Muscle of back (tissue), 11 donors: ENCODE results near the gene SYNDIG1. TPM values are rescaled to one million over a fixed set of nuclear protein-coding genes. Genes with fewer than 3 reads are reported as not detected.
A peak's percentile ranks its signal among the peaks of the same experiment; 100 is the strongest.

Source experiments
- DNase-seq, 3 donors: peaks; one replicate each; pipeline versions ENCODE4 v3.0.0 to v3.0.0-alpha.2; 2013
- polyA plus RNA-seq, 10 donors: library from polyadenylated mRNA; unstranded; fragments of 120-200 nt; gene quantifications; one replicate each; pipeline ENCODE4 v1.2.1, GENCODE V29; 2013; ENCODE audit not compliant: insufficient read length in 10 of 10

SYNDIG1 gene
- polyA plus RNA-seq, 10 donors = 2.9 to 5.6 (median 3.6) TPM

DNA sequence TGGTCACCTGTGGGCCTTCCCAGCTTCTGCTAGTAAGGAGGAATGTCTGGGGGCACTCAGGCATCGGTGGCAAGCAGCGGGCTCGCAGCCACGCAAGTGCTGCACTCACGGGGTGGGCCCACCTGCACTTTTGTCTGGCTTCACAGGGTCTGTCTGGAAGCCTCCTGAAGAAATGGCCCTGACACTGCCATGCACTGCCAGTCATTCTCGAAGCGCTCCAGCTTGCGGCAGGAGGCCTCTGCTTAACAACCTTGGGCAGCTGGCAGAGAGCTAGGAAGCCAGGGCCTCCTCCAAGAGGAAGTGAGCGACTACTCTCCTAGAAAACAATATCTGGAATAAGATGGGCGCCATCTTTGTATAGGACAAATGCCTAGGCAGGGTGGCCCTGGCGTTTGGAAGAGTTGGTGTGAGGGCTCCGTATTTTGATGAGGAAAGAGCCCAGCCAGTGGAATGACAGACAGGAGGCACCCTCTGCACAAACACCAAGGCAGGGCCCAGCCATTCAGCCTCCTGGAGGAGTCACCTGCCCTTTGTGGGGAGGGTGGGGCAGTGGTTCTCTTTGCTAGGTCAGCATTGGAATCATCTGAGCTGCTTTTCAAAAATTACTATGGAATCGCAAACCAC is 113.9 kb downstream of the SYNDIG1 start:
- DNase-seq = no peak

DNA sequence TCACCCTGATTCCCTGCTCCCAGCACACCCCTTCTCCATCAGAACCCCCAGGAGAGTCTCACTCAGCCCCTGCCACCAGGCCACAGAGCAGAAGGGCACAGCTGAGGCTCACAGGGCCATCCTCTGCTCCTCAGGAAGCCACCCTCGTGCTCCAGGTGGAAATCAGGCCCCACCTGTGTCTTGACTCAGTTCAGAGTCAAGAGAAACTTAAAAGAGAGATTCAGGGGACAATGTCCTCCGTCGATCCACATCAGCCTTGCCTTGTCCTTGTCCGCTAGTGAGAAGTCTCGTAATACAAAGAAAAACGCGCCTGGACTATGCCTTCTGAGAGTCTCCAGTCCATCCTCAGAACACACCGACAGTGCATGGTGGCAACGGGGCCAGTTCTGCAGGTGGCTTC is 114.6 kb downstream of the SYNDIG1 start:
- no peak for DNase-seq

GRCh38 chr20:24584538-24585356 is 115.3 kb downstream of the SYNDIG1 start:
- no peak for DNase-seq

- DNase-seq = no peak
Measured at GRCh38 chr20:24585796-24586522, 116.5 kb downstream of the SYNDIG1 start.

DNA sequence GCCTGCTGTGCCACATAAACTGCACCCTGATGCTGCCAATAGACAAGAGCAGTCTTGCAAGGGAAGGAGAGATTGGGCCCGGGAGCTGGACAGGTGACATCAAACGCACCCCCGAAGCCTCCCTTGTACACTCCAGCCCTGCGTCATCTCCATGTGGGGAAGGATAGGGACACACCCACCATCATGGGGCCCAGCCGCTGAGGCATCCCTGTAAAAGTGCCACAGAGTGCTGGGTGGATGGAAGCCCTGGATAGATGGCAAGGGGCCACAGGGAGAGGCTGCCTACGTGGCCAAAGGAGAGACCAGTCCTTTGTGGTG is 117.1 kb downstream of the SYNDIG1 start:
- no peak for DNase-seq

- peak in 2 of 3 donors; percentile 24 to 36 for DNase-seq
Measured at GRCh38 chr20:24587384-24588046, 118.1 kb downstream of the SYNDIG1 start.

DNA sequence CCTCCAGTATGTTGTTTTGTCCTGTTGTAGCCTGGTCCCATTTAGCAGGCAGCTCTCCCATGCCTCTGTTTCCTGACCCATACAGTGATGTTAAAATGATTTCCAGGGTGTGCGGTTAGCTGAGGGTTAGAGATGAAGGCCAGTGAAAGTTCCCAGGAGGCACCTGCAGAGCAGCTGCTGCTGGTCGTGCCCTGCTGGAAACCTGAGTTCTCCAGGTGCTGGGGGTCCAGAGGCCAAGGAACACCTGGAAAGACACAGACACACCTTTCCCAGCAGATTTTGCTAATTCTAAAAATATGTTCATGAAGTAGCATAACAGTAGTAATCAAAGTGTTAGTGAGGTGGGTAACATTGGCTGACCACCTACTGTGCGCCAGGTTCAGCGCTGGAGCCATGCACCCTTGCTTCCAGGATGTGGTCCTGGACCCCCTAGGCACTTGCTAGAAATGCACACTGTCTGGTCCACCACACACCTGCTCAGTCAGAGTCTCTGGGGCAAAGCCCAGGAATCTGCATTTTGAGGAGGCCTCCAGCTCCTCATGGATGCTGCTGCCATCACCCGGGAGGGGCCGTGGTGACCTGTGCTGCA is 118.7 kb downstream of the SYNDIG1 start:
- DNase-seq = no peak

GRCh38 chr20:24588725-24589340 is 119.4 kb downstream of the SYNDIG1 start:
- DNase-seq = no peak

- no peak for DNase-seq
Measured at GRCh38 chr20:24589381-24589780, 120.0 kb downstream of the SYNDIG1 start.

GRCh38 chr20:24589815-24590177 is 120.4 kb downstream of the SYNDIG1 start:
- no peak for DNase-seq

GRCh38 chr20:24590178-24590982 is 121.0 kb downstream of the SYNDIG1 start:
- DNase-seq = no peak

DNA sequence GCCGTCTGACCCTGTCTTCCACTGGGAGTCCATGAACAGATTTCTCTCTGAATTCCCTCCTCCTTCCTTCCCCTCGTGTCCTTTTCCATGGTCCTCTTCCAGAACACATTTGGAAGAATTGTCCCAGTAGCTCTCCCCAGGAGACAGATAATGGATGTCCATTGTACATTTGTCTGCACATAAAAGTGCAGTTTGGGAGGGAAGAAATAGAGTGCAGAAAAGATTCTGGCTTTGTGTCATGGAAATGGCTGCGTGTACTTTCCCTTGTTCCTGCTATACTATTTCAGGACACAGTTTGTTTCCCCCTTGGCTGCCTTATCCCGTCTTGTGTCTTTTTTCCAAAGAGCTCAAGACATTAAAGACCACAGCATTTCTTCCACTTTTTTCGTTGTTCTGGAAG is 127.6 kb downstream of the SYNDIG1 start:
- DNase-seq = peak in 2 of 3 donors; percentile 57 to 64

- DNase-seq = no peak
Measured at GRCh38 chr20:24598346-24598745, 128.9 kb downstream of the SYNDIG1 start.

DNA sequence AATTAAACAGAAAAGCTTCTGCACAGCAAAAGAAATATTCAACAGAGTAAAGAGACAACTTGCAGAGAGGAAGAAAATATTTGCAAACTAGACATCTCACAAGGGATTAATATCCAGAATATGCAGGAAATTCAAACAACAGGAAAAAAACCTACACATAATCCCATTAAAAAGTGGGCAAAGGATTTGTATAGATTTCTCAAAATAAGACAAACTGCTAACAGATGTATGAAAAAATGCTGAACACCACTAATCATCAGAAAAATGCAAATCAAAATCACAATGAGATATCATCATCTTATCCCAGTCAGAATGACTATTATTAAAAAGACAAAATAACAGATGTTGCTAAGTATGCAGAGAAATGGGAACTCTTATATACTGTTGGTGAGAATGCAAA is 129.6 kb downstream of the SYNDIG1 start:
- no peak for DNase-seq

DNA sequence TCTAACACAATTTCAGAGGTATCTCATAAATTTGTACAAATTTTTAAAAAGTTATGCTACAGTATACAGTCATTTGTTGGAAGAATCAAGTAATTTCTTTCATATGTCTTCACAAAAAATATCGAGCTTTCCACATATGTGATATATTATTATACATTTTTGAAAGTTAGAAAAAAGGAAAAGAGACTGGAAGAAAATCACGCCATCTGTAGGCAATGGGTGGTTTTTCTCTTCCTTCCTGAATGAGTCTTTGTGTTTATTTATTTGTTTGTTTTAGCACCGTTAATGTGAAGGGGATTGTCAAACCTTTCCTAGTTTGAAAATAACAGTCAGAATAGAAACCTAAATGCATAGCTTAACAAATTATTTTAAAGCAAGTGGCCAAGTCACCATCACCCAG is 130.6 kb downstream of the SYNDIG1 start:
- no peak for DNase-seq

- DNase-seq = no peak
Measured at GRCh38 chr20:24603454-24603853, 134.0 kb downstream of the SYNDIG1 start.

DNA sequence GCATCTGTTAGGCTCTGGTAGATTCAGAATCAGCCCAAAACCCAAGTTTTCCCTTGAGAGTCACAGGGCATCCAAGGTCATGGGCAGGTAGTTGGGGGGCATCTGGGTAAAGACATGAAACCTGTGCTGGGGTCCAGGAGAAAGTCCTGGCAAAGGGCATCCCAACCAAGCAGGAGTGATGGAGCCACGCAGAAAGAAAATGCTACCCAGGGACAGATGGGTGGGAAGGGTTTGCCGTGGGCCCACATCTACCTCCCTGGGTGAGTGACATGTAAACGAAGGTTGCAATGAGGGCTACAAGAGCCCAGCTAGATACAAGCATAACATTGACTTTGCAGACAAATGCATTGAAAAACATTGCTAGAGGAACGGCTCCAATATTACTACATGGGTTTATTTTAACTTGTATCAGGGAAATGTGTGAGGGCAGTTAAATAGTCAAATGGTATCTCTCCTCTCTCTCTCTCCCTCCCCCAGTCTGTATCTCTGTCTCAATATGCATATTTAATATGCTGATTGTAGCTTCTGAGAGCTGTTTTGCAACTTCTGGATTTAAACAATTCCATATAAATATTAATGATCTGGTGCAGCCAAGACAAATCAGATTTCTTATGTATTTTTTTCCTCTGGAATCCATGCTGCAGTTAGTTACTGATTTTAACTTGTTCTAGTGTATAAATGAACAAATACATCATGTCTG is 135.7 kb downstream of the SYNDIG1 start:
- no peak for DNase-seq

- DNase-seq = peak in 1 of 3 donors; percentile 17
Measured at GRCh38 chr20:24605937-24606455, 136.6 kb downstream of the SYNDIG1 start.

DNA sequence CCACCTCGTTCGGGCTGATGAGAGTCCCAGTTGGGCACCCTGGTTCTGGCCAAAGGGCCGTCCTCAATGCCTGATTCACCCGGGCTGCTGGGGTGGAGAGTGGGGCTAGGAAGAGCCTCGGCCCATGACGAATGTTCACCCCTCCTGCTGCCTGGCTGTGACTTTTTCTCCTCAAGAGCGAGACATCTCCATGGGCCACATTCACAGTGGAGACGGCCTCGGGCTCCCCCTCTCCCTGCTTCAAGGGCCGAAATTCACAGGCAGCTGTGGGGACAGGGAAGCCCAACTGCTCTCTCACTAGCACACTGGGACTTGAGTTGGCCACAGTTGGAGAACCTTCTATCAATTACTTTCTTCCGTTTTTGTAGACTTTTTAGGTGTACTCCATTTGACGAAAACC is 138.0 kb downstream of the SYNDIG1 start:
- no peak for DNase-seq
